HepG2 (cell line): ENCODE measurements around the gene GATM. TPM values are rescaled to one million over a fixed set of nuclear protein-coding genes. Genes with fewer than 3 reads are reported as not detected.
A peak's percentile ranks its signal among the peaks of the same experiment; 100 is the strongest.

Source experiments
- CREB1 ChIP-seq, 2 experiments: fragments of 450-650 bp in 1 of 2; IDR thresholded peaks; 2 replicates each; pipeline ENCODE4 v1.6.1; 2016 to 2017; ENCODE audit warnings: control low read depth in 1 of 2, mild to moderate bottlenecking in 1 of 2, missing compliant biosample characterization in 1 of 2, missing genetic modification characterization in 1 of 2
- GMEB2 ChIP-seq: IDR thresholded peaks from 2 replicates; pipeline ENCODE4 v1.6.1; 2016; ENCODE audit warnings: missing biosample characterization, missing genetic modification reagents, low read depth
- HBP1 ChIP-seq: IDR thresholded peaks from 2 replicates; pipeline ENCODE4 v1.6.1; 2016; ENCODE audit warnings: low read depth, control low read depth
- HNRNPL ChIP-seq: fragments of 200-400 bp; formaldehyde crosslinking; IDR thresholded peaks from 2 replicates; pipeline ENCODE4 v1.6.1; 2017; ENCODE audit warnings: mild to moderate bottlenecking, low read depth, low read length
- IRX3 ChIP-seq: sonication (generic); formaldehyde crosslinking; IDR thresholded peaks from 2 replicates; pipeline ENCODE4 v1.8.1; 2023; ENCODE audit warnings: mild to moderate bottlenecking, low read depth, missing genetic modification reagents, borderline replicate concordance
- KLF13 ChIP-seq: sonication (generic); formaldehyde crosslinking; IDR thresholded peaks from 2 replicates; pipeline ENCODE4 v1.4.0; 2020; ENCODE audit warnings: mild to moderate bottlenecking, missing genetic modification reagents
- PBX2 ChIP-seq: IDR thresholded peaks from 2 replicates; pipeline ENCODE4 v1.6.1; 2016; ENCODE audit warnings: control low read depth
- RBM22 ChIP-seq: fragments of 200-400 bp; formaldehyde crosslinking; optimal IDR thresholded peaks from 2 replicates; pipeline ENCODE3; 2017; ENCODE audit warnings: mild to moderate bottlenecking, low read length, moderate library complexity
- SNAI1 ChIP-seq: sonication (generic); formaldehyde crosslinking; IDR thresholded peaks from 2 replicates; pipeline ENCODE4 v1.5.0; 2020; ENCODE audit warnings: mild to moderate bottlenecking, missing genetic modification reagents, borderline replicate concordance
- TFE3 ChIP-seq: IDR thresholded peaks from 2 replicates; pipeline ENCODE4 v1.6.1; 2016
- TP53 ChIP-seq: sonication (generic); formaldehyde crosslinking; conservative IDR thresholded peaks from 2 replicates; pipeline ENCODE4 v1.4.0; 2020; ENCODE audit warnings: missing genetic modification reagents
- YY1 ChIP-seq: IDR thresholded peaks from 2 replicates; pipeline ENCODE4 v1.6.1; 2011; ENCODE audit warnings: low read length, low read depth, moderate library complexity, mild to moderate bottlenecking; ENCODE audit not compliant: insufficient read depth, insufficient replicate concordance
- ZC3H13 ChIP-seq: sonication (generic); formaldehyde crosslinking; IDR thresholded peaks from 2 replicates; pipeline ENCODE4 v1.8.1; 2023; ENCODE audit warnings: mild to moderate bottlenecking, missing genetic modification reagents, moderate library complexity
- ZNF777 ChIP-seq: sonication (generic); formaldehyde crosslinking; IDR thresholded peaks from 2 replicates; pipeline ENCODE4 v1.4.0; 2020; ENCODE audit warnings: missing genetic modification reagents
- ZNF839 ChIP-seq: sonication (generic); formaldehyde crosslinking; IDR thresholded peaks from 2 replicates; pipeline ENCODE4 v1.4.0; 2020; ENCODE audit warnings: missing genetic modification reagents, mild to moderate bottlenecking, borderline replicate concordance
- polyA plus RNA-seq, 8 experiments: library from polyadenylated mRNA; depleted of rRNA in 3 of 8; stranded (reverse) in 7 of 8; unstranded in 1 of 8; fragments of >200 nt; fragmentation: Illumina TruSeq in 4 of 8; extraction: Trizol in 4 of 8; gene quantifications; 2 replicates each; pipeline versions ENCODE4 v1.2.1 to v1.2.3, GENCODE V29; 2011 to 2016; ENCODE audit warnings: low read depth in 4 of 8, missing spikeins in 1 of 8, mixed read lengths in 1 of 8; ENCODE audit not compliant: insufficient read depth in 1 of 8
- total RNA-seq, 5 experiments: library from RNA; depleted of rRNA; stranded (reverse); fragments of >200 nt; fragmentation: Illumina TruSeq; extraction: Trizol; gene quantifications; 2 replicates each; pipeline ENCODE4 v1.2.3, GENCODE V29; 2016; ENCODE audit warnings: low read depth in 1 of 5
- TF ChIP-seq, protein P1 (sequence below): IDR thresholded peaks from 2 replicates; pipeline ENCODE4 v1.6.1; 2016; ENCODE audit warnings: low read depth, borderline replicate concordance
- TF ChIP-seq, protein P2 (sequence below): sonication (generic); formaldehyde crosslinking; IDR thresholded peaks from 2 replicates; pipeline ENCODE4 v1.5.0; 2020; ENCODE audit warnings: mild to moderate bottlenecking, missing genetic modification reagents, borderline replicate concordance

GATM gene
- total and polyA plus RNA-seq, 2 of the 13 experiments (the other 11 are each of a cell fraction or from before 2014, with no cell fraction given): 2.1 to 16.8 TPM

DNA sequence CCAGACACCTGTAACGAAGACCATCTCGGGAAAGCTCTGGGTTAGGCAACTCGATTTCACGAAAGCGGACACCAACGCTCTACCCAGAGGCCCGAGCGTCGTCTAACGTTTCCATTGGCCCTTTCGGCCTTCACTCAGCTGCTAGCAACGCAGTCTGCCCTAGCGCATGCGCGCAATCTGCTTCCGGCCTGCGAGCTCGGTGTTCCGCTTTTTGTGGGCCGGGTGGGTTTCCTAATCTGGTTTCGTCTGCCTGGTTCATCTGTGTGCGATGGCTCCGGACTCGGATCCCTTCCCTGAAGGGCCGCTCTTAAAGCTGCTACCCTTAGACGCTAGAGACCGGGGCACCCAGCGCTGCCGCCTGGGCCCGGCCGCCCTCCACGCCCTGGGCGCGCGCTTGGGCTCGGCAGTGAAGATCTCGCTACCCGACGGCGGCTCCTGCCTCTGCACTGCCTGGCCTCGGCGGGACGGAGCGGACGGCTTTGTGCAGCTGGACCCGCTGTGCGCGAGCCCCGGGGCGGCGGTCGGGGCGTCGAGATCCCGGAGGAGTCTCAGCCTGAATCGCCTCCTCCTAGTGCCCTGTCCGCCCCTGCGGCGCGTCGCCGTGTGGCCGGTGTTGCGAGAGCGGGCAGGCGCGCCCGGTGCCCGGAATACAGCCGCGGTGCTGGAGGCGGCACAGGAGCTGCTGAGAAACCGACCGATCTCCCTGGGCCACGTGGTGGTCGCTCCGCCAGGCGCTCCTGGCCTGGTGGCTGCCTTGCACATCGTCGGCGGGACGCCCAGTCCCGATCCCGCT is 24.0 kb upstream of the GATM start (continued):
- 0 out of 2 replicates have a peak, but pooled peaks have one; percentile 80 for TF ChIP-seq HBP1 (CRISPR knock-in tag)
- 0 out of 2 replicates have a peak, but pooled peaks have one; percentile 61 for TF ChIP-seq TP53 (CRISPR knock-in tag)
- TF ChIP-seq PBX2 (CRISPR knock-in tag): peak; percentile 99
- TF ChIP-seq SNAI1 (CRISPR knock-in tag): peak; percentile 72; the same call in 1 of the 2 replicates
- 0 out of 2 replicates have a peak, but pooled peaks have one; percentile 15 for TF ChIP-seq GMEB2
- TF ChIP-seq ZNF839 (CRISPR knock-in tag): peak; percentile 65; the same call in 1 of the 2 replicates
- no peak for TF ChIP-seq YY1
- TF ChIP-seq KLF13 (CRISPR knock-in tag): 0 out of 2 replicates have a peak, but pooled peaks have one; percentile 24
- TF ChIP-seq ZNF777: peak; percentile 98
- TF ChIP-seq HNRNPL: no peak
- TF ChIP-seq IRX3 (CRISPR knock-in tag): 0 out of 2 replicates have a peak, but pooled peaks have one; percentile 27
- TF ChIP-seq, protein P1, sequence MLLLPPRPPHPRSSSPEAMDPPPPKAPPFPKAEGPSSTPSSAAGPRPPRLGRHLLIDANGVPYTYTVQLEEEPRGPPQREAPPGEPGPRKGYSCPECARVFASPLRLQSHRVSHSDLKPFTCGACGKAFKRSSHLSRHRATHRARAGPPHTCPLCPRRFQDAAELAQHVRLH (CRISPR knock-in tag): peak; percentile 83
- peak; percentile 61; the same call in 1 of the 2 replicates for TF ChIP-seq ZC3H13 (CRISPR knock-in tag)
- no peak for TF ChIP-seq RBM22
- TF ChIP-seq TFE3 (CRISPR knock-in tag): peak; percentile 56; the same call in 1 of the 2 replicates
- TF ChIP-seq, protein P2, sequence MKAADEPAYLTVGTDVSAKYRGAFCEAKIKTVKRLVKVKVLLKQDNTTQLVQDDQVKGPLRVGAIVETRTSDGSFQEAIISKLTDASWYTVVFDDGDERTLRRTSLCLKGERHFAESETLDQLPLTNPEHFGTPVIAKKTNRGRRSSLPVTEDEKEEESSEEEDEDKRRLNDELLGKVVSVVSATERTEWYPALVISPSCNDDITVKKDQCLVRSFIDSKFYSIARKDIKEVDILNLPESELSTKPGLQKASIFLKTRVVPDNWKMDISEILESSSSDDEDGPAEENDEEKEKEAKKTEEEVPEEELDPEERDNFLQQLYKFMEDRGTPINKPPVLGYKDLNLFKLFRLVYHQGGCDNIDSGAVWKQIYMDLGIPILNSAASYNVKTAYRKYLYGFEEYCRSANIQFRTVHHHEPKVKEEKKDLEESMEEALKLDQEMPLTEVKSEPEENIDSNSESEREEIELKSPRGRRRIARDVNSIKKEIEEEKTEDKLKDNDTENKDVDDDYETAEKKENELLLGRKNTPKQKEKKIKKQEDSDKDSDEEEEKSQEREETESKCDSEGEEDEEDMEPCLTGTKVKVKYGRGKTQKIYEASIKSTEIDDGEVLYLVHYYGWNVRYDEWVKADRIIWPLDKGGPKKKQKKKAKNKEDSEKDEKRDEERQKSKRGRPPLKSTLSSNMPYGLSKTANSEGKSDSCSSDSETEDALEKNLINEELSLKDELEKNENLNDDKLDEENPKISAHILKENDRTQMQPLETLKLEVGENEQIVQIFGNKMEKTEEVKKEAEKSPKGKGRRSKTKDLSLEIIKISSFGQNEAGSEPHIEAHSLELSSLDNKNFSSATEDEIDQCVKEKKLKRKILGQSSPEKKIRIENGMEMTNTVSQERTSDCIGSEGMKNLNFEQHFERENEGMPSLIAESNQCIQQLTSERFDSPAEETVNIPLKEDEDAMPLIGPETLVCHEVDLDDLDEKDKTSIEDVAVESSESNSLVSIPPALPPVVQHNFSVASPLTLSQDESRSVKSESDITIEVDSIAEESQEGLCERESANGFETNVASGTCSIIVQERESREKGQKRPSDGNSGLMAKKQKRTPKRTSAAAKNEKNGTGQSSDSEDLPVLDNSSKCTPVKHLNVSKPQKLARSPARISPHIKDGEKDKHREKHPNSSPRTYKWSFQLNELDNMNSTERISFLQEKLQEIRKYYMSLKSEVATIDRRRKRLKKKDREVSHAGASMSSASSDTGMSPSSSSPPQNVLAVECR: peak; percentile 89; the same call in 1 of the 2 replicates
- TF ChIP-seq CREB1 (IDR thresholded peaks at IDR 0.05): peak; percentile 79
- no peak; the same call in 1 of the 2 replicates for TF ChIP-seq CREB1 (CRISPR knock-in tag; IDR thresholded peaks at IDR 0.05)
